Heart left ventricle (tissue), 13 donors: Measurements from ENCODE around the gene CDX1.

ENCODE experiments used
- CTCF ChIP-seq, 12 donors: fragments of 200-600 bp; sonication (generic) in 4 of 12; IDR thresholded peaks; one replicate each; pipeline versions ENCODE4 v1.5.0 to v1.8.0; 2018 to 2022; ENCODE audit warnings: antibody characterized with exemption in 12 of 12, mild to moderate bottlenecking in 5 of 12
- POLR2A ChIP-seq, 2 donors: fragments of 450-650 bp; IDR thresholded peaks; one replicate each; pipeline ENCODE4 v1.6.1; 2017; ENCODE audit warnings: antibody characterized with exemption in 2 of 2, mild to moderate bottlenecking in 2 of 2, moderate library complexity in 2 of 2
- donor health status: ischemic (EF 13 %, LVEDD 7.1; RV severe dilation, severe dysfunction).
- donor health status: DM: no; HTN: yes; CAD: no.
- donor health status: DM: no; HTN: no; CAD: no.
- donor health status: ischemic (EF 25% LVEDD 6.9; RV normal size, moderate dysfunction).
- donor health status: ischemic (EF 25% LVEDD 5.7; RV mildly dilated, moderate dysfunction).
- donor health status: ischemic (EF 35%, LVEDD 5.7; RV mildly dilated, moderate dysfunction).
- donor health status: nonischemic (EF 11% LVEDD 7.7; RV severe dilation, severe dysfunction).
- donor health status: DM: yes; HTN: yes; CAD: no.
- donor health status: PGD.
- donor health status: ischemic (EF 29% LVEDD 5.4; RV normal size, mild dysfunction).
- donor health status: nonischemic (EF 23%, LVEDD 6.1; RV moderate dilation, normal function).

- TF ChIP-seq POLR2A (IDR thresholded peaks at IDR 0.05) (no peak), CTCF (IDR thresholded peaks at IDR 0.05) (no peak)
These were observed 42.0 kb upstream of the CDX1 start for GRCh38 chr5:150124596-150124995.
